GM23338 (cell line): ENCODE data around the gene UBQLNL.

Experiments
- CTCF ChIP-seq, 2 experiments: fragments of 200-600 bp in 1 of 2; sonication (generic) in 1 of 2; conservative IDR thresholded peaks; 2 replicates each; pipeline versions ENCODE4 v1.5.1 to v1.6.1; 2016 to 2017; ENCODE audit warnings: antibody characterized with exemption in 2 of 2, low read depth in 2 of 2, mild to moderate bottlenecking in 2 of 2, moderate library complexity in 1 of 2
- ETS1 ChIP-seq: IDR thresholded peaks from 2 replicates; pipeline ENCODE4 v1.6.1; 2016; ENCODE audit warnings: antibody characterized with exemption
- EZH2phosphoT487 ChIP-seq: fragments of 200-600 bp; sonication (generic); IDR thresholded peaks from one replicate; pipeline ENCODE4 v1.8.1; 2018; ENCODE audit warnings: antibody characterized with exemption; ENCODE audit not compliant: unreplicated experiment
- POLR2AphosphoS5 ChIP-seq: IDR thresholded peaks from 2 replicates; pipeline ENCODE4 v1.6.1; 2016; ENCODE audit warnings: antibody characterized with exemption, low read depth

- TF ChIP-seq CTCF (conservative IDR thresholded peaks at IDR 0.05; ENCODE audit: low read depth in 2 of 2) = no peak
- TF ChIP-seq POLR2AphosphoS5 = no peak
- no peak for TF ChIP-seq ETS1
- no peak for TF ChIP-seq EZH2phosphoT487
These were observed 11.0 kb downstream of the UBQLNL start for GRCh38 chr11:5505363-5506048.
